Measurements from ENCODE around the gene CLSTN2.

The CLSTN2 gene

DNA sequence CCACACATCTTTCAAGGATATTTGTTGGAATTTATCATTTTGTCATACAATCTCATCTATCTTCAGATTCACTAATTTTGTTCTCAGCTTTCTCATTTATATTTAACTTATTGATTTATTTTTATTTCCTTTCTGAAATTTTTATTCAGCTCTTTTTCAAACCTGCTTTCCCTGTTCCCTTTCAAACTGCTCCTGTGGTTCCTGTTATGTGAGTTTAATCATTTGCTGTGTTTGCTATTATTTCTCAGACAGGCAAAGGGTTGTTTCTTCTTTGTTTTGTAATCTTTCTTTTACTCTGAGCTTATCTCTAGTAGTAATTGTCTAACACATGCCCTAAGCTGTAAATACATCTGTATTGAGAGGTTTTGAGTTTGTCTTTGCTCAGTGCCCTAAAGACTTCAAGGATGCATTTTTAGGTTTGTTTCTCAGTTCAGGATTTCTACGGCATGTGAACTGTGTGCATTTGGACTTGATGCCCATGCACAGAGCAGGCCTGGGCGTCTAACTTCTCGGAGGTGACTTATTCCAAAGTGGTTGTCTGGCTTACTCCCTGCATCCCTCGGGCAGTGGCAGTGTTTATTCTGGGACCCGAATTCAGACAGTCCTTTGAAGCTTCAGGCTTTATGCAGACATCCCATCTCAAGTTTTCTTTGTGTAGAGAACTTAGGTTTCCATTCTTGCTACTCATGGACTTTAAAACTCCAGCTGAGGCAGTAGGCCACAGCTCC, 587.8 kb downstream of the CLSTN2 start:
- Histone ChIP-seq H3K4me3 (no peak overlapping the region), H3K4me1 (no peaks in the 10 kb centered on the region), H3K36me3 (replicated peaks) (no peaks in the 10 kb centered on the region), H3K9me3 (no peaks in the 10 kb centered on the region), H3K27me3 (ENCODE audit: low read depth) (0 out of 2 replicates have a peak, but pooled peaks cover 6% of the 10 kb centered on the region)
- no peak for DNase-seq (ENCODE audit: low spot score in 2 of 2)
- in situ Hi-C loops (cut with MboI; ENCODE audit: low sequenced_read_pairs), result no loop called here

DNA sequence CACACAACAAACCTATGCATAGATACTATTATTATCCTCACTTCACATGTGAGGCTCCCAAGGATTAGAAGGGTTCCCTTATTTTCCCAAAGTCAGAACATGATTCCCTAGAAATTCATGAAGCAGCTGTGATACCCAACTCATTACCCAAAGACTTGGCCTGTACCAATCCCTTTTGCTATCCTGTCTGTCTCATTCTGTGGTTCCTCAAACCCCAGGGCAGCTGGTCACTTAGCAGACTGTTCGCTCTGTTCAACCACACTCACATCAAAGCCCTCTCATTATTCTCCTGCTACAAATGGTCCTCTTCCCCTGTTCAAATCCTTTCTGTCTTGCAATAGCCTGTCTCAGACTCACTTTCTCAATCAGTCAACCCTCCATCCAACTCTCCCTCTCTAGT, 588.6 kb downstream of the CLSTN2 start:
- Histone ChIP-seq H3K36me3 (replicated peaks) (no peaks in the 10 kb centered on the region), H3K27me3 (ENCODE audit: low read depth) (0 out of 2 replicates have a peak, but pooled peaks cover 6% of the 10 kb centered on the region), H3K4me1 (no peaks in the 10 kb centered on the region), H3K9me3 (no peaks in the 10 kb centered on the region), H3K4me3 (no peak overlapping the region)
- in situ Hi-C loops (cut with MboI; ENCODE audit: low sequenced_read_pairs), result no loop called here
- no peak for DNase-seq (ENCODE audit: low spot score in 2 of 2)

DNA sequence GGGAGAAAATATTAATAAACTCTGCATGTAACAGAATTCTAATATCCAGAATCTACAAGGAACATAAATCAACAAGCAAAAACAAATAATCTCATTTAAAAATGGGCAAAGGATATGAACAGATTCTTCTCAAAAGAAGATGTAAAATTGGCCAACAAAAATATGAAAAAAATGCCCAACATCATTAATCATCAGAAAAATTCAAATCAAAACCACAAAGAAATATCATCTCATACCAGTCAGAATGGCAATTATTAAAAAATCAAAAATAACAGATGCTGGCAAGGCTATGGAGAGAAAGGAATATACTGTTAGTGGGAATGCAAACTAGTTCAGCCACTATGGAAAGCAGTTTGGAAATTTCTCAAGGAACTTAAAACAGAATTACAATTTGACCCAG, 592.2 kb downstream of the CLSTN2 start:
- in situ Hi-C loops (cut with MboI; ENCODE audit: low sequenced_read_pairs), result no loop called here
- no peaks in the 10 kb centered on the region for H3K9me3 ChIP-seq

DNA sequence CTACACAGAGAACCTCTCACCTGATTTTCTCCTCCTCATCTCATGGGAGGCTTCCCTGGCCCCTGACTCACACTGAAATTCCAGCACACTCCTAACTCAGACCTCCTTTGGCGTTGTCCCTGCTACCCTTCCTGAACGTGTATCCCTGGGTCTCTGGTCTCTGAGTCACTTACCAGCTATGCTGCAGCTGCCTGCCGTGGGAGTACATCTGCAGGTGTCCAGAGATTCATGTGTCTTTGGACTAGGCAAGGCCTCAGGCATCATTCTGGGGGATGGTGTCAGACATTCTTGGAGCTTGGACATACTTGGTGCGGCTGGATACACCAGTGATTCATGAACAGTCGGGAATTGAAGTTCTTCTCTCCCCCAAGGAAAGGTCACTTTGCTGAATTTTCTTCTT, 594.1 kb downstream of the CLSTN2 start:
- Histone ChIP-seq H3K4me3 (no peak overlapping the region), H3K4me1 (no peaks in the 10 kb centered on the region), H3K27me3 (ENCODE audit: low read depth) (0 out of 2 replicates have a peak, but pooled peaks cover 3% of the 10 kb centered on the region), H3K9me3 (no peaks in the 10 kb centered on the region), H3K36me3 (replicated peaks) (no peaks in the 10 kb centered on the region)
- no peak for DNase-seq (ENCODE audit: low spot score in 2 of 2)
- in situ Hi-C loops (cut with MboI; ENCODE audit: low sequenced_read_pairs), result no loop called here

More for the DNA sequence above, 592.2 kb downstream of the CLSTN2 start:
- Histone ChIP-seq H3K27me3 (ENCODE audit: low read depth) (0 out of 2 replicates have a peak, but pooled peaks cover 6% of the 10 kb centered on the region), H3K4me1 (no peaks in the 10 kb centered on the region), H3K4me3 (no peak overlapping the region), H3K36me3 (replicated peaks) (no peaks in the 10 kb centered on the region)
- no peak for DNase-seq (ENCODE audit: low spot score in 2 of 2)

DNA sequence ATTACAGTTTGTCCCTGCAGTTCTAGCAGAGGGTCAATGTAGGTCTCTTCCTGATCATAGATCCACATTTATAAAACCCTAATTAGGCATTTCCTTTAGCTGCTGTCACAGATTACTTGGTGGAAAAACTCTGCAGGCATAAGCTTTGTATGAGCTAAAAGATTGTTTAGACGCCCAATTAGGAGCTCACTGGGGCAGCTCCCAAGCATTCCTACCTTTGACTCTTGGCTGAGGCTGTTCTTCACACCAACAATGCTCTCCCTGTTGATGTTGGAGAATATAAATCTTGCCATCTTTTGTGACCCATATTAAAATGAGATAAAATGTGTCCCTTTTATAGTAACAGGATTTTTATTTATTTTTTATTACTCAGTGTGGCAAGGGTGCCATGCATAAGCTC, 594.6 kb downstream of the CLSTN2 start:
- in situ Hi-C loops (cut with MboI; ENCODE audit: low sequenced_read_pairs), result no loop called here
- Histone ChIP-seq H3K9me3 (no peaks in the 10 kb centered on the region), H3K4me3 (no peak overlapping the region), H3K4me1 (no peaks in the 10 kb centered on the region), H3K36me3 (replicated peaks) (no peaks in the 10 kb centered on the region), H3K27me3 (ENCODE audit: low read depth) (0 out of 2 replicates have a peak, but pooled peaks cover 3% of the 10 kb centered on the region)
- no peak for DNase-seq (ENCODE audit: low spot score in 2 of 2)

DNA sequence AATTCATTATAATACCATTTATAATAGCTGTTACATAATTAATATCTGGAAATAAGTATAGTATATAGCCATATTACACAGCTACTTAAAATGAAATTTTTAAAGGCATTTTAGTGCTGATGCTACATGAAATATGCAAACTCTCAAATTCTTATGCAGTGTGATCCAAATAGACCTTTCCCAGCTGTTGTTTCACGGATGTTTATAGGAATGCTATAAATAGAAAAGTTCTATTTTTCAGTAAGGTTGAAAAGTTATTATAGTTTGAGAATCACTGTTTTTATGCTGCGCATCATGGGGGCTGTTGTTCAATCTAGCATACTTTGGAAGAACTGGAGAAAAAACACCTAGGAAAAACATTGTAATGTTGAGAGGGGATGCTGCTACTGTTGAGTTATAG, 595.1 kb downstream of the CLSTN2 start:
- no peak for DNase-seq (ENCODE audit: low spot score in 2 of 2)
- in situ Hi-C loops (cut with MboI; ENCODE audit: low sequenced_read_pairs), result no loop called here
- Histone ChIP-seq H3K27me3 (ENCODE audit: low read depth) (0 out of 2 replicates have a peak, but pooled peaks cover 3% of the 10 kb centered on the region), H3K4me3 (no peak overlapping the region), H3K36me3 (replicated peaks) (no peaks in the 10 kb centered on the region), H3K4me1 (no peaks in the 10 kb centered on the region), H3K9me3 (no peaks in the 10 kb centered on the region)

DNA sequence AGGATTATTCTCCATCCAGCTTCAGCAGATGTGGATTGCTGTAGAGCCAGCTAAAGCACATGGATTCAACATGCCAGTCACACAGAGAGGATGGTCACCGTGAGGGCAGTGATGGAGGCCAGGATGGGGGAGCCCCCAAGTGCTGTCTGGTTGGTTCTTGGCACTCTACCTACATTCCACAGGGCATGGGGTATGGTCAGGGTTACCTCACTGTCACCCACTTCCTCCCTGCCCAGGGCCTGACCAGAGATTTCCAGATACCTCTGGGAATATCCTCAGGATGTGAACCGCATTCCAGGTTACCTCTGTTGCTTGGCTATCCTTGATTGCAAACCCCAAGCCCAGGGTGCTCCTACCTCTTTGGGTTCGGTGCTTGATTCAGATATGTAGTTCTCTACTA, 595.6 kb downstream of the CLSTN2 start:
- H3K4me3 ChIP-seq, result no peak overlapping the region
- H3K4me1 ChIP-seq, result no peaks in the 10 kb centered on the region
- no peaks in the 10 kb centered on the region for H3K9me3 ChIP-seq
- no peaks in the 10 kb centered on the region for H3K36me3 ChIP-seq (replicated peaks)
- no peak for DNase-seq (ENCODE audit: low spot score in 2 of 2)
- 0 out of 2 replicates have a peak, but pooled peaks cover 3% of the 10 kb centered on the region for H3K27me3 ChIP-seq (ENCODE audit: low read depth)
- in situ Hi-C loops (cut with MboI; ENCODE audit: low sequenced_read_pairs), result no loop called here

DNA sequence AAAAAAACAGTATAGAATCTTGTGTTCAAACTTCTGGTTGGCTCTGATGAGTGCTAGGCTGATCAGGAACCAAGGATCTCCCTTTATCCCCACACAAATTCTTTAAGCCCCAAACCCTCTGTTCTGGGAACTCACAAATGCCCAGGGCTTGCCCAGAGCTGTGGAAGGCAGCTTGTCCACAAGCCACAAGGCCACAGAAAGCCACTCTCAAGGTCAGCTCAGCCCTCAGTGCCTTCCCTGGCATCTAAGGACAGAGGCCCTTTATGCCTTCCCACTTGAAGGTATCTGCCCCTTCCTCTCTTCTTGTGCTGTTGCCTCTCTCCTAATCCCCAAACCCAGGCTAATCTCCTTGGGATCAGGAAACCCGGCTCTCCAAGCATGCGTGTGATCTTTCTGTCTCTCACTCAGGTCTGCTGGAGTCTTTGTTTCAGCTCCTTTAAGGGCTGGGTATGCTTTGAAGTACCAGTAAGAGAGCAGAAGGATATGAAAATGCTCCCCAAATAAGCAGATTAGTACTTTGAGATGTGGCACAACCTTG, 597.9 kb downstream of the CLSTN2 start:
- H3K4me3 ChIP-seq, result no peak overlapping the region
- no peak for DNase-seq (ENCODE audit: low spot score in 2 of 2)
- H3K9me3 ChIP-seq, result no peaks in the 10 kb centered on the region
- in situ Hi-C loops (cut with MboI; ENCODE audit: low sequenced_read_pairs), result no loop called here
- H3K36me3 ChIP-seq (replicated peaks), result no peaks in the 10 kb centered on the region
- H3K4me1 ChIP-seq, result no peaks in the 10 kb centered on the region
- H3K27me3 ChIP-seq (ENCODE audit: low read depth), result no peaks in the 10 kb centered on the region

DNA sequence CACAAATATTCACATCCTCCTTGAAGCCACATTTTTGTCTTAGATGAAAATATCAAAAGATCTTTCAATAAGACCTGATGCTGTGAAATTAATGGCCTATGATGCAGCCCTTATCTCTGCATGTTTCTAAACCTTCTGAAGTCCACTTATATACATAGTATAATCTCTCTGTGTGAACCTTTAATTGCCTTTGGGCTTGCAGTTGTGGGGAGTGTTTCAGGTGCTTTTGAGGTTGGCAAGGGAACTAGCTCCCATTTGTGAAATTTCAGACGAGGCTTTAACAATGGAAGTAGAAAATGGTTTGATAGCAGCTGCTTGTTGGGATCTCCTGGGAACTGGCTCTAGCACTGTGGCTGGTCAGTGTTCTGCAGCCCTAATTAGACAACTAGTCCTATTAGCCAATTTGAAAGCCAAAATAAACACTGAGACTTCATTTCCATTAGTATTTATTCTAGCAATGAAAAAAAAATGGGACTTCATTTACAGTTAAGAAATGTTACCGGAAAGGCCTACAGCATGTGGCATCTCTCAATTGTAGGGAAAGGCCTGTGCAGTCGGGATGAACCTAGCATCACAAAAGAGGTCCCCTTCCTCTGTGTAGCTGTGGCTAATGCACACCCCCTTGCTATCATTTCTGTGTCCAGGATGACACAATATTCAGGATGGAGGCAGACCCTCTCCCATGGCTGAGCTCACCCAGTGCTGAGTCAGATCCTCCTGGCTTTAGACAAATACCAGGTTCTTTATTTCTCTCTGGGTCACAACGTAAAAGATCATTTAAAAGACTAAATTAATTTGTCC, 602.1 kb downstream of the CLSTN2 start:
- Histone ChIP-seq H3K27me3 (ENCODE audit: low read depth) (no peaks in the 10 kb centered on the region), H3K4me3 (no peak overlapping the region), H3K4me1 (no peaks in the 10 kb centered on the region), H3K36me3 (replicated peaks) (no peaks in the 10 kb centered on the region), H3K9me3 (no peaks in the 10 kb centered on the region)
- DNase-seq (ENCODE audit: low spot score in 2 of 2), result no peak
- in situ Hi-C loops (cut with MboI; ENCODE audit: low sequenced_read_pairs), result no loop called here

DNA sequence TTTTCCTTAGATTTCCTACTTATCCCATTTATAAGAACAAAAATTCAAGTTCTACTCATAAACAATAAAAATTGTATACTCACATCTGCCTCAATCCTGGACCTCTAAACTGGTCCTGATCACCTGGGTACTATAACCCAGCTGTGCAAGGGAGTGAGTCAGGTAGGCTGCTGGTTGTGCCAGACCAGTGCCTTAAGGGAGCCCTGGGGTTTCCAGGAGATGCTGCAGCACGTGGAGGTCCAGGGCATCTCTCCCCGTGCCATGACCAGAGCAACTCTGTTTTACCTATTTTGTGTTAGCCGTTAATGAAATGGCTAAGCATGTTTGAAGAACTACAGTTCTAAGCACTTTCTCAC, 602.7 kb downstream of the CLSTN2 start:
- in situ Hi-C loops (cut with MboI; ENCODE audit: low sequenced_read_pairs), result no loop called here
- no peaks in the 10 kb centered on the region for H3K36me3 ChIP-seq (replicated peaks)

DNA sequence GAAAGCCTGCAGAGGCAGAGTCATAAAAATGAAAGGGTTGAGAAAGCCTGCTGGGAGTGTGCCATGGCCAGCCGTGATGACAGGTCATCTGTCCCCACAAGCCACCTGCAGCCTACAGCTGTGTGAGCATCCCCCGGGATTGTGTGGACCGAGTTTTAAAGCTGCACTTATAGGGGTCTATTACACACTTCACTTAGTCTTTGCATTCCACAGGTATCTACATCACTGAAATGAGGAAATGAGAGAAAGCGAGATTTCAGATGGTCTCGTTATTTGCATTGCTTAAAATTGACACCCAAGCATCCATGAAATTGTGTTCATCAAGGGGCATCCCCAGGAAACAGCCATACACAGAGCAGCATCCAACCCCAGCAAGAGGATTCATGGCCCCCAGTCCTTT, 605.3 kb downstream of the CLSTN2 start:
- Histone ChIP-seq H3K36me3 (replicated peaks) (no peaks in the 10 kb centered on the region), H3K9me3 (no peaks in the 10 kb centered on the region), H3K4me1 (no peaks in the 10 kb centered on the region), H3K27me3 (ENCODE audit: low read depth) (no peaks in the 10 kb centered on the region), H3K4me3 (no peak overlapping the region)
- no peak for DNase-seq (ENCODE audit: low spot score in 2 of 2)
- in situ Hi-C loops (cut with MboI; ENCODE audit: low sequenced_read_pairs), result no loop called here

More for the DNA sequence above, 602.7 kb downstream of the CLSTN2 start:
- Histone ChIP-seq H3K4me1 (no peaks in the 10 kb centered on the region), H3K27me3 (ENCODE audit: low read depth) (no peaks in the 10 kb centered on the region), H3K4me3 (no peak overlapping the region), H3K9me3 (no peaks in the 10 kb centered on the region)
- no peak for DNase-seq (ENCODE audit: low spot score in 2 of 2)

DNA sequence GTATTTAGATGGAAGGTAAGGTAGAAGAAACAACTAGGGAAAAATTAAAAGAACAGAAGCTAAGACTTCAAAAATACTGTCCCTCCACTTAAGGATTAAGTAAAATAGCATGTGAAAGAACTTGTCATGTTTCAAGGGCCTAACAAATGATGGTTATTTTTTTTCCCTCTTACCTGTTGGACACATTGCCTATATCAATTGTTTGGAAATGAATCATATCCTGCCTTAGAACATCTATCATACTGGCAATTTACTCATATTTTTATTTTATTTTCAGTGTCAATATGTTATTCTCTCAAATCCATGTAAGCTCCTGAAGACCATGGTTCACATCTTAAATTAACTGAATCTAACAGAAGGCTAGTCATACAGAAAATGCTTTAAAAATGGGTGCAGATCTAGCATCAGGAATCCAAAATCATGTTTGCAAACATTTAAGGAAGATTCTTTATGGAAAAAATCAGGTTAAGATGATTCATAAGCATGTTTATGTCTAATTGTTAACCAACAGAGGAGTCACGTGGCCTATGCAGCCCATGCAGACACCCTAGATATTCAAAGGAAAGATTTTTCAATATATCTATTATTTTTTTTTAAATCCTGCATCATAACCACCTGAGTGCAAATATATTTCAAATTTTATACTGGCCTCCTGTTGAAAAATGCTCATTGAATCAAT, 607.1 kb downstream of the CLSTN2 start:
- DNase-seq (ENCODE audit: low spot score in 2 of 2), result no peak
- H3K27me3 ChIP-seq (ENCODE audit: low read depth), result no peaks in the 10 kb centered on the region
- no peaks in the 10 kb centered on the region for H3K4me1 ChIP-seq
- H3K9me3 ChIP-seq, result no peaks in the 10 kb centered on the region
- in situ Hi-C loops (cut with MboI; ENCODE audit: low sequenced_read_pairs), result no loop called here
- H3K4me3 ChIP-seq, result no peak overlapping the region
- no peaks in the 10 kb centered on the region for H3K36me3 ChIP-seq (replicated peaks)

DNA sequence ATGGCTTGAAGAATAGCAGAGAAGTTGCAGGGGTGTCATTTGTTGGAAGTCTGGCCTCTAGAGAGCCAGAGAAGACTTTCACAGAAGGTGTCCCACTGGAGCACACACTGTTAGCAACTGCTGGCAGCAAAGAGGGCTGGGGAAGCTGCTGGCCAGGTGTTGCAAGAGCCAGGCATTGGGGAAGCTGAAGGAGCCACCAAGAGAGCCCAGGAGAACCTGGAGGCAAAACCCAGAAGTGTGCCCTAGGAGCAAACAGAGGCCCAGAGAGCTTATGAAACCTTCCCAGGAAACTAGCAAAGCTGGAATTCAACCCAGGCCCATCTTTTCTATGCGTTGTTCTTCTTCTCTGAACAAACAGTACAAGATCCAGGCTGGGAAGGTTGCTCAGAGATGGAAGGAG, 610.2 kb downstream of the CLSTN2 start:
- in situ Hi-C loops (cut with MboI; ENCODE audit: low sequenced_read_pairs), result no loop called here

DNA sequence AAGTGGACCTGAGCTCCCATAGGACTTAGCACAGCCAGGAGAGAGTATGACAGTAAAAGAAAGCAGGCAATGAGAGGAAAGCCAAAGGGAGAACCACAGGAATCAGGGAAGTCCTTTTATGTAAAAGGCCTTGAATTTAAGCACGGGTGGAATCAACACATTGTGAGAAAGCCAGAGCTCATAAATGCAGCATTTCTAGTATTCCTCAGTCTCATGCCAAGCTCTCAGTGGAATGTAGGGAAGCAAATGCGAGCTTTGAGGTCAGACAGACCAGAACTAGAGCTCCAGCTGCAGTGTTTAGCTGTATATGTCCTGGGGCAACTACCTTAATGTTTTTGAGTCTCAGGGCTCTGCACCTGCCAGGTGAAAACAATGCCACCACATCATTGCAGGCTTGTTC, 610.8 kb downstream of the CLSTN2 start:
- H3K9me3 ChIP-seq, result no peaks in the 10 kb centered on the region
- in situ Hi-C loops (cut with MboI; ENCODE audit: low sequenced_read_pairs), result no loop called here

More for the DNA sequence above, 610.2 kb downstream of the CLSTN2 start:
- DNase-seq (ENCODE audit: low spot score in 2 of 2), result no peak
- Histone ChIP-seq H3K36me3 (replicated peaks) (no peaks in the 10 kb centered on the region), H3K4me1 (no peaks in the 10 kb centered on the region), H3K27me3 (ENCODE audit: low read depth) (no peaks in the 10 kb centered on the region), H3K9me3 (no peaks in the 10 kb centered on the region), H3K4me3 (no peak overlapping the region)

More for the DNA sequence above, 610.8 kb downstream of the CLSTN2 start:
- no peak for DNase-seq (ENCODE audit: low spot score in 2 of 2)
- no peaks in the 10 kb centered on the region for H3K27me3 ChIP-seq (ENCODE audit: low read depth)
- no peaks in the 10 kb centered on the region for H3K4me1 ChIP-seq
- no peak overlapping the region for H3K4me3 ChIP-seq
- no peaks in the 10 kb centered on the region for H3K36me3 ChIP-seq (replicated peaks)
